ENCODE data around the gene ZNRF1. TPM values are rescaled to one million over a fixed set of nuclear protein-coding genes. Genes with fewer than 3 reads are reported as not detected.

The ZNRF1 gene
- total RNA-seq, 1 experiment from 2014 or later, result 48.2 TPM

DNA sequence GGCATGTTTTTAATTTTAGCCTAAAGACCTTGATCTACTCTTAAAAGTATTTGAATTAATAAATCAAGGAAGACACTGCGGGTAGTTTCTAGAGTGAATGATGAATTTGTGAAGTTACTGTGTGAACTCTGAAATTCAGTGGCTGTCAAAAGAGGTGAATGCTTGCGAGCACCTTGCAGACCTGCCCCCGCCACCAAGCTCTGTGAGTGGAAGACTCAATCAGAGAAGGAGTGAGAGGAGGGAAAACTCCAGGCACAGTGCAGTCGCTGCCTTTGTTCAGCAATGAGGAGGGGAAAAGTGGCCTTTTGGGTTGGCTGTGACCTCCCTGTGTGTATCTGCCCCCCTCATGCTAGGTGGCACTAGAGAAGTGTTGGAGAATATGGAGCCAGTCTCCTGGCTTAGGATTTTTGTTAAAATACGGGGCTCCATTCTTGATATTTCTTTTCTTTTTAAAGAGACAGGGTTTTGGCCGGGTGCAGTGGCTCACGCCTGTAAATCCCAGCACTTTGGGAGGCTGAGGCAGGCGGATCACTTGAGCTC, 64.8 kb downstream of the ZNRF1 start (continued):
- TF ChIP-seq, protein P1, sequence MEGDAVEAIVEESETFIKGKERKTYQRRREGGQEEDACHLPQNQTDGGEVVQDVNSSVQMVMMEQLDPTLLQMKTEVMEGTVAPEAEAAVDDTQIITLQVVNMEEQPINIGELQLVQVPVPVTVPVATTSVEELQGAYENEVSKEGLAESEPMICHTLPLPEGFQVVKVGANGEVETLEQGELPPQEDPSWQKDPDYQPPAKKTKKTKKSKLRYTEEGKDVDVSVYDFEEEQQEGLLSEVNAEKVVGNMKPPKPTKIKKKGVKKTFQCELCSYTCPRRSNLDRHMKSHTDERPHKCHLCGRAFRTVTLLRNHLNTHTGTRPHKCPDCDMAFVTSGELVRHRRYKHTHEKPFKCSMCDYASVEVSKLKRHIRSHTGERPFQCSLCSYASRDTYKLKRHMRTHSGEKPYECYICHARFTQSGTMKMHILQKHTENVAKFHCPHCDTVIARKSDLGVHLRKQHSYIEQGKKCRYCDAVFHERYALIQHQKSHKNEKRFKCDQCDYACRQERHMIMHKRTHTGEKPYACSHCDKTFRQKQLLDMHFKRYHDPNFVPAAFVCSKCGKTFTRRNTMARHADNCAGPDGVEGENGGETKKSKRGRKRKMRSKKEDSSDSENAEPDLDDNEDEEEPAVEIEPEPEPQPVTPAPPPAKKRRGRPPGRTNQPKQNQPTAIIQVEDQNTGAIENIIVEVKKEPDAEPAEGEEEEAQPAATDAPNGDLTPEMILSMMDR (IDR thresholded peaks at IDR 0.05 in 2 of 3, conservative IDR thresholded peaks at IDR 0.05 in 1 of 3; ENCODE audit: borderline replicate concordance in 1 of 3, insufficient read depth in 1 of 3, low read depth in 2 of 3, low read length in 2 of 3), result no peak
- TF ChIP-seq RAD21 (IDR thresholded peaks at IDR 0.05; ENCODE audit: low read depth) (no peak; the same call in 1 of the 2 replicates), SRF (IDR thresholded peaks at IDR 0.05; ENCODE audit: low read depth) (no peak), CBX3 (IDR thresholded peaks at IDR 0.05; ENCODE audit: low read depth) (no peak), SP1 (IDR thresholded peaks at IDR 0.05; ENCODE audit: low read depth) (no peak), JUND (IDR thresholded peaks at IDR 0.05) (no peak), EZH2 (IDR thresholded peaks at IDR 0.05) (no peak), FOSL1 (IDR thresholded peaks at IDR 0.05; ENCODE audit: low read depth) (no peak), SIN3A (IDR thresholded peaks at IDR 0.05; ENCODE audit: low read depth) (no peak)

DNA sequence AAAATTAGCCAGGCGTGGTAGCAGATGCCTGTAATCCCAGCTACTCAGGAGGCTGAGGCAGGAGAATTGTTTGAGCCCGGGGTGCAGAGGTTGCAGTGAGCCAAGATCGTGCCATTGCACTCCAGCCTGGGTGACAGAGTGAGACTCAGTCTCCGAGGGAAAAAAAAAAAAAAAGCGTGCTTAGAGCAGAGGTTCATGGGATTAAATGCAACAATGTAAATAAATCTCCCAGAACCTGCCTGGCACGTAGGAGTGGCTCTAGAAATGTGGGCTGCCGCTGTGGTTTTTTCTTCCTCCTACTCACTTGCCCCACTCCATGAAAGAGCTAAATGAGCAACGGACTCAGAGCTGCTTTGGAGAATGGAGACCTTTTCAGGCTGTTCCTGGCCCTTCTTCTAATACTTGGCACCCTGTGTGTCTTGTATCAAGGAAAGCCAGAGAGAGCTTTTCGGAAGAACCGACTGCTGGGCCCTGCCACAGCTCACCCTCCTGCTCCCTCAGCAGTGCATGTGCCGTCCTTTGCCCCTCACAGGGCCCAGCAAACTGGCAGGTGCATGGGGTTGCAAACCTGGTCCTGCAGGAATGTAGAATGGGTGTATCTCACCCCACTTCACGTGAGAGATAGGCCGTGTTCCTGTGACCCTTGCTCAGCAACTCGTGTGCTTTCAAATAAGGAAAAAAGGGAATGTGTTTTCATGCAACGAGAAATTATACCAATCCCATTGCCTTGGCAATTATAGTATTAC, 65.8 kb downstream of the ZNRF1 start:
- Histone ChIP-seq H3K4me2 (ENCODE audit: low read length) (no peak overlapping the region), H3K4me1 (ENCODE audit: control insufficient read depth in 1 of 2, insufficient read depth in 2 of 2, low read length in 2 of 2) (no peaks in the 10 kb centered on the region; a peak in 1 of 4 replicates), H3K9ac (ENCODE audit: low read length) (no peak overlapping the region), H3K4me3 (replicated peaks in 1 of 2; ENCODE audit: low read depth in 1 of 2, low read length in 2 of 2) (no peak overlapping the region), H4K20me1 (ENCODE audit: insufficient read depth) (no peaks in the 10 kb centered on the region; the same call in 1 of the 2 replicates), H3K27ac (ENCODE audit: low read depth, low read length) (no peak overlapping the region), H3K36me3 (ENCODE audit: control insufficient read depth in 1 of 2, insufficient read depth in 2 of 2, low read length in 2 of 2) (no peaks in the 10 kb centered on the region), H3K9me2 (ENCODE audit: insufficient read depth) (no peaks in the 10 kb centered on the region), H3K27me3 (ENCODE audit: insufficient read depth, low read length) (no peaks in the 10 kb centered on the region), H3K9me3 (ENCODE audit: control insufficient read depth in 1 of 2, insufficient read depth in 1 of 2, low read depth in 1 of 2, low read length in 2 of 2) (no peaks in the 10 kb centered on the region), H3K79me2 (ENCODE audit: insufficient read depth, low read length) (peaks cover 68% of the 10 kb centered on the region), H2AFZ (ENCODE audit: low read depth, low read length, poor library complexity, severe bottlenecking) (no peak overlapping the region)
- POLR2A ChIA-PET, result no interaction called here
- BruUV-seq (replicated peaks), result no TSS peak
- TF ChIP-seq EZH2 (IDR thresholded peaks at IDR 0.05), result no peak
- TF ChIP-seq, protein P2, sequence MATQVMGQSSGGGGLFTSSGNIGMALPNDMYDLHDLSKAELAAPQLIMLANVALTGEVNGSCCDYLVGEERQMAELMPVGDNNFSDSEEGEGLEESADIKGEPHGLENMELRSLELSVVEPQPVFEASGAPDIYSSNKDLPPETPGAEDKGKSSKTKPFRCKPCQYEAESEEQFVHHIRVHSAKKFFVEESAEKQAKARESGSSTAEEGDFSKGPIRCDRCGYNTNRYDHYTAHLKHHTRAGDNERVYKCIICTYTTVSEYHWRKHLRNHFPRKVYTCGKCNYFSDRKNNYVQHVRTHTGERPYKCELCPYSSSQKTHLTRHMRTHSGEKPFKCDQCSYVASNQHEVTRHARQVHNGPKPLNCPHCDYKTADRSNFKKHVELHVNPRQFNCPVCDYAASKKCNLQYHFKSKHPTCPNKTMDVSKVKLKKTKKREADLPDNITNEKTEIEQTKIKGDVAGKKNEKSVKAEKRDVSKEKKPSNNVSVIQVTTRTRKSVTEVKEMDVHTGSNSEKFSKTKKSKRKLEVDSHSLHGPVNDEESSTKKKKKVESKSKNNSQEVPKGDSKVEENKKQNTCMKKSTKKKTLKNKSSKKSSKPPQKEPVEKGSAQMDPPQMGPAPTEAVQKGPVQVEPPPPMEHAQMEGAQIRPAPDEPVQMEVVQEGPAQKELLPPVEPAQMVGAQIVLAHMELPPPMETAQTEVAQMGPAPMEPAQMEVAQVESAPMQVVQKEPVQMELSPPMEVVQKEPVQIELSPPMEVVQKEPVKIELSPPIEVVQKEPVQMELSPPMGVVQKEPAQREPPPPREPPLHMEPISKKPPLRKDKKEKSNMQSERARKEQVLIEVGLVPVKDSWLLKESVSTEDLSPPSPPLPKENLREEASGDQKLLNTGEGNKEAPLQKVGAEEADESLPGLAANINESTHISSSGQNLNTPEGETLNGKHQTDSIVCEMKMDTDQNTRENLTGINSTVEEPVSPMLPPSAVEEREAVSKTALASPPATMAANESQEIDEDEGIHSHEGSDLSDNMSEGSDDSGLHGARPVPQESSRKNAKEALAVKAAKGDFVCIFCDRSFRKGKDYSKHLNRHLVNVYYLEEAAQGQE (IDR thresholded peaks at IDR 0.05; ENCODE audit: low read depth), result no peak
- no peak for TF ChIP-seq JUND (IDR thresholded peaks at IDR 0.05)
- no peak for TF ChIP-seq FOSL1 (IDR thresholded peaks at IDR 0.05; ENCODE audit: low read depth)
- no peak for TF ChIP-seq TCF7L2 (IDR thresholded peaks at IDR 0.05; ENCODE audit: borderline replicate concordance, extremely low read depth, insufficient read depth, insufficient read length)
- TF ChIP-seq, protein P3, sequence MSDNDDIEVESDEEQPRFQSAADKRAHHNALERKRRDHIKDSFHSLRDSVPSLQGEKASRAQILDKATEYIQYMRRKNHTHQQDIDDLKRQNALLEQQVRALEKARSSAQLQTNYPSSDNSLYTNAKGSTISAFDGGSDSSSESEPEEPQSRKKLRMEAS (IDR thresholded peaks at IDR 0.05), result no peak
- no peak for TF ChIP-seq CEBPB (IDR thresholded peaks at IDR 0.05; ENCODE audit: low read depth)
- no peak for TF ChIP-seq ZFX (IDR thresholded peaks at IDR 0.05)
- DNase-seq (ENCODE audit: low read depth, low spot score) (no peak), ATAC-seq (no peak)
- RAD21 ChIA-PET (ENCODE audit: low non-redundant PET in 1 of 2, low total read pairs in 2 of 2, uncharacterized antibody in 2 of 2, unreplicated experiment in 2 of 2), result no interaction called here
- intact Hi-C loops (cut with micrococcal nuclease), result no loop called here
- CTCF ChIA-PET, result no interaction called here
